SHP77 treated with DMSO at 0.1 percent for 48 hours (cell line): ENCODE data around the gene LHFPL2.
"Not testable (repeated sequence)": the region's sequence is repeated elsewhere in the genome, so short reads cannot be mapped to it uniquely, and the experiment has no call there.

Experiments used
- DNase-seq: peaks from one replicate; lab custom pipeline; 2025; lab: John Stamatoyannopoulos, UW

The LHFPL2 gene, protein sequence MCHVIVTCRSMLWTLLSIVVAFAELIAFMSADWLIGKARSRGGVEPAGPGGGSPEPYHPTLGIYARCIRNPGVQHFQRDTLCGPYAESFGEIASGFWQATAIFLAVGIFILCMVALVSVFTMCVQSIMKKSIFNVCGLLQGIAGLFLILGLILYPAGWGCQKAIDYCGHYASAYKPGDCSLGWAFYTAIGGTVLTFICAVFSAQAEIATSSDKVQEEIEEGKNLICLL

DNA sequence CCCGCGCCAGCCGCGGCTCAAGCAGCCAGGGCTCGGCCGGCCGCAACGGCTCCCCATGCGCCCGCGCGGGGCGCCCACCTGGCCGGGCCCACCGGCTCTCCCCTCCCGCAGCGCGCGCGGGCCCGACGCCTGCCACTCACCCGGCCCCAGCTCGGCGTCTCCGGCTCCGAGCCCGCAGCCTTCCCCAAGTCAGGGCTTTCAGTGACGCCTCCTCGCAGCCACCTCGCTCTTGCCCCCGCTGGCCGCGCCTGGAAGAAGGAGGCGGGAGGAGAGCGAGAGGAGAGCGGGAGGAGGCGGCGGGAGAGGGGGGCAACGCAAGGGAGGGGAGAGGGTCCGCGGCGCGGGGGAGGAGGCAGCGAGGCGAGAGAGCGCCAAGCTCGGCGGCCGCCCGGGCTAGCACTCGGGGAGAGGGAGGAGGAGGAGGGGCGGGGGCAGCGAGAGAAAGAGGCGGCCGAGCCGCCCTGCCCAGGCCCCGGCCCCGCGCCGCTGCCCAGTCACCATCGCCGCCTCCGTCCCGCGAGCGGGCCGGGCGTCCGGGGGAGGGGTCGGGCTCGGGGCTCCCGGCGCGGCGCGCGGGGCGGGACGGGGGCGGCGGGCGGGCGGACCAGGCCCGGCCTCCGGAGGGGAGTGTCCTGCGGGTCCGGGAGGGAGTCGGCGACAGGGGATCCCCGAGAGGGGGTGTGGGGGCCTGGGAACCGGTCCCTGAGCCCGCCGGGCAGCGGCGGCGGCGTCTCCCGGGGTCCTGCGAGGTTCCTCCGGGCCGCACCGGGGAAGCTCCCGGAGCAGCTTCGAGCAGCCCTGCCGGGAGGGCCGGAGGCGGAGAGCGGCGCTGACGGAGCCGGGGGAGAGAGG is at the start of gene LHFPL2:
Gene LHFPL2, minus strand, starts transcription at position 414 of the 852 bp plus-strand sequence. CDS start 138,559 bp downstream, outside the sequence.
- DNase-seq: no peak

DNA sequence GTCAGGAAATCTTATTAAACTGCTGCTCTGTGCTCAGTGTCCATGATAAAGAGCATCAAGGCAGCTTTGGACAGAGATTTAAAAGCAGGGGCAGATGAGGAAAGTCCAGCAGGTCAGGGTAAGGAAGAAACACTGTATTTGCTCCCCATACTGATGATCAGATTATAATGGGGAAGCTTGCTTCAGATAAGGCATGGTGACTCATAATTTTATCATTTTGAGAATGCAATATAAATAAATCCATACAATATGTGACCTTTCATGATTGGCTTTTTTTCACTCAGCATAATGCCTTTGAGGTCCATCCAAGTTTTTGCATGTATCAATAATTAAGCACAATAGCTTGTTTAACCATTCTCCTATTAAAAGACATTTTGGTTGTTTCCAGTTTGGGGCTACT is 48.1 kb upstream of the LHFPL2 start:
- DNase-seq: no peak

DNA sequence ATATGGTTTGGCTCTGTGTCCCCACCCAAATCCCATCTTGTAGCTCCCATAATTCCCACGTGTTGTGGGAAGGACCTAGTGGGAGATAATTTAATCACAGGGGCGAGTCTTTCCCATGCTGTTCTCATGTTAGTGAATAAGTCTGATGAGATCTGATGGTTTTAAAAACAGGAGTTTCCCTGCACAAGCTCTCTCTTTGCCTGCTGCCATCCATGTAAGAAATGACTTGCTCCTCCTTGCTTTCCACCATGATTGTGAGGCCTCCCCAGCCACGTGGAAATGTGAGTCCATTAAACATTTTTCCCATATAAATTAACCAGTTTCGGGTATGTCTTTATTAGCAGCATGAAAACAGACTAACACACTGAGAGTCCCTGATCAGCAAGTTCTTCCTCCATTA is 47.5 kb upstream of the LHFPL2 start:
- not testable (repeated sequence) for DNase-seq

DNA sequence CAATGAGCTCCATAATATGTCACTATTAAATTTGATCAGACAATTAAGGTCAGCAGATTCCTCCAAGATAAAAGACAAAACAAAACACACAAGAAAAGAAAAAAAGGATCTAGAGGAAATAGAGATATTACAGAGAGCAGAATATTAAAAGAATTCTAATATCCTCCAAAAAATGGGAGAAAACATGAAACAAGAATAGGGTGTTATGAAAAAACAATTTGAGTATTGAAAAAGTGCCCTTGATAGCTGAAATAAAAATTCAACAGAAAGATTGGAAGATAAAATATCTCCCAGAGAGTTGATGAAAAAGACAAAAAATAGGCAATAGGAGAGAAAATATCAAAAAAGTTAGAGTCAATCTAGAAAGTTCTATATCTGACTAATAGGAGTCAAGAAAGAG is 44.8 kb upstream of the LHFPL2 start:
- no peak for DNase-seq

DNA sequence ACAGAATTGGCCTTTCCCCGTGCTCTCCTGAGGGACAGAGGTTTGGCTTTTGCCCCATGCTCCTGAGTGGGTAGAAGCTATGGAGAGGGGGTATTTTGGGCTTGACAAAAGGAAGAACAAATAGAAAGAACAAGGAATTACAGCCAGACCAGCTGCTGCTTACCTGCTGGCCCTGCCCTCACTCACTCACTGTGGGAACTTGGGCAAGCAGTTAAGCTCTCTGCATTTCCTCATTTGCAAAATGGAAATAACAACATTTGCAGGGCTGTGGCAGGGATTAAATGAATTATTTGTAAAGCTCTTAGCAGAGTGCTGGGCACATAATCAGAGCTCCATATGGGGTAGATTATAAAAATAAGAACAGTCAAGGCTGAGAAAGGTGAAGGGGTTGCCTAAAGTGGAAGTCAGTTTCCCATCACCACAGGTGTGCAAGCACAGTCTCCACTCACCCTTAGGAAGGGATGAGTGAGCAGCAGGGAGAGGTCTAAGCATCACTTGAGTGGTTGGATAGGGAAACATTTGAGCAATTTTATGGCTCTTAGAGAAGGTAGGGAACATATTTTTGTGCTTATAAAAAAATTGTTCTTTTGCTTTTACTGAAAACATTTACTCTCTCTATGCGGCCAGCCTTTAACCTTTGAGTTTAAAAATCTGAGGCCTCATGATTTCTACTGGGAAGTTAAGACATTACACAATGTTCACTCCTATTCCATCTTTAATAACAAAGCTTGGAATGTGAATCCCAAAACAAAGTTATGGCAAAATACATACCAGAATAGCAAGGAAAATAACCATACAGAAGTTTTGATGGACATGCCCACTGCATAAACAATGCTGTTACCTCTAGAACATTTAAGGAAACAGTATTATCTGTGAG is 42.8 kb upstream of the LHFPL2 start:
- DNase-seq: no peak

DNA sequence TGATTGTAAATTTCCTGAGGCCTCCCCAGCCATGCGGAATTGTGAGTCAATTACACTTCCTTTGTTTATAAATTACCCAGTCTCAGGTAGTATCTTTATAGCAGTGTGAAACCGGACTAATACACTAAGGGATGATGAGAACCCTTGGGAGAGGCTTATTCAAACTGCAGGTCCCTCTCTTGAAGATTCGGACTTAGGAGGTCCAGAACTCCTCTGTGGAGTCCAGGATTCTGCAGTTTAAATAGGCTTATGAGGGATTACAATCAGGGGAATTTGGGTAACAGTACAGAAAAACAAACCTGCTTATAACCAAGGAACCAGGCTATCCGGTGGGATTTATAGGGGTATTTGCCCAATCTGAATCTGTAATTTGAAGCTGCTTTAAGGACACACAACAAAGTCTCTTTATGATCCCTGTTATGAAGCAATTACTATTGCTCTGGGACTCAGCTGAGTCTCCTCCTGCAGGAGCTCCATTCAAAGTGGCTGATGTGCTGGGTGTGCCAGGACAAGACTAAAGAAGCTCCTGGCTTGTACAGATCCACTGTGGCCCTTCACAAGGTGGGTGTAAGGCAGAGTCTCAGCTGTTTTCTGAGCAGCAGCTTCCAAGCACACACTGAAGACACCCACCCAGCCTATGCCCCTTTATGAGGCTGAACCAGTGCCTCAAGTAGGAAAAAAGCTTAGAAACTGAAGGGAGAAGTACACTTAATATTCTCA is 41.8 kb upstream of the LHFPL2 start:
- DNase-seq: no peak

DNA sequence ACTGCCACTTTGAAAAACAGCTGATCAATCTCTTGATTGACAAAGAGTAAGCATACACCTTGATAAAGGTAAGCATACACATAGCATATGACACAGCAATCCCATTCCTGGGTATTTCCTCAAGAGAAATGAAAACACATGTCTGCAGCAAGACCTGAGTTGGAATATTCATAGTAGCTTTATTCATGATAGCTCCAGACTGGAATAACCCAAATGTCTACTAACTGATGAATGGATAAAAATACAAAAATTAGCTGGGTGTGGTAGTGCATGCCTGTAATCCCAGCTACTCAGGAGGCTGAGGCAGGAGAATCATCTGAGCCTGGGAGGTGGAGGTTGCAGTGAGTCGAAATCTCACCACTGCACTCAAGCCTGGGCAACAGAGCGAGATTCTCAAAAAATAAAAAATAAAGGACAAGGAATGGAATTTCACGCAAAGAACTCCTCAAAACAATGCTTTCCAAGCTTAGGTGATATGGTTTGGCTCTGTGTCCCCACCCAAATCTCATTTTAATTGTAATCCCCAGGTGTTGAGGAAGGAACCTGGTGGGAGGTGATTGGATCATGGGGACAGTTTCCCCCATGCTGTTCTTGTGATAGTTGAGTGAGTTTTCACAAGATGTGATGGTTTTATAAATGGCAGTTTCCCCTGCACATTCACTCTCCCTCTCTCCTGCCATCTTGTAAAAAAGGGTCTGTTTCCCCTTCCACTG is 41.1 kb upstream of the LHFPL2 start:
- no peak for DNase-seq

DNA sequence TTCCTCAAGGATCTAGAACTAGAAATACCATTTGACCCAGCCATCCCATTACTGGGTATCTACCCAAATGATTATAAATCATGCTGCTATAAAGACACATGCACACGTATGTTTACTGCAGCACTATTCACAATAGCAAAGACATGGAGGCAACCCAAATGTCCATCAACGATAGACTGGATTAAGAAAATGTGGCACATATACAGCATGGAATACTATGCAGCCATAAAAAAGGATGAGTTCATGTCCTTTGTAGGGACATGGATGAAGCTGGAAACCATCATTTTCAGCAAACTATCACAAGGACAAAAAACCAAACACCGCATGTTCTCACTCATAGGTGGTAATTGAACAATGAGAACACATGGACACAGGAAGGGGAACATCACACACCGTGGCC is 38.9 kb upstream of the LHFPL2 start:
- not testable (repeated sequence) for DNase-seq

DNA sequence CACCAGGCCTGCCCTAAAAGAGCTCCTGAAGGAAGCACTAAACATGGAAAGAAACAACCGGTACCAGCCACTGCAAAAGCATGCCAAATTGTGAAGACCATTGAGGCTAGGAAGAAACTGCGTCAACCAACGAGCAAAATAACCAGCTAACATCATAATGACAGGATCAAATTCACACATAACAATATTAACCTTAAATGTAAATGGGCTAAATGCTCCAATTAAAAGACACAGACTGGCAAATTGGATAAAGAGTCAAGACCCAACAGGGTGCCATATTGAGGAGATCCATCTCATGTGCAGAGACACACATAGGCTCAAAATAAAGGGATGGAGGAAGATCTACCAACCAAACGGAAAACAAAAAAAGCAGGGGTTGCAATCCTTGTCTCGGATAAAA is 35.3 kb upstream of the LHFPL2 start:
- DNase-seq: not testable (repeated sequence)

DNA sequence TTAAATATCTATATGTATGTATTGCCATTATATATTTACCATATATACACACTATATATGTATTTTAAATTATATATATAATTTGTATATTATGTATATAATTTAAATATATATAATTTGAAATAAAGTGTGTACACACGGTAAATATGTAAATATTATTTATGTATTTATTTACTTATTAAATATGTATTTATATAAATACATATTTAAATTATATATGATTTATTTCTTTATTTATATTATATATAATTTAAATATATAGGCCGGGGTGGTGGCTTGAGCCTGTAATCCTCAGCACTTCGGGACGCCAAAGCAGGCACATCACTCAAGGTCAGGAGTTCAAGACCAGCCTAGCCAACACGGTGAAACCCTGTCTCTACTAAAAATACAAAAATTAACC is 31.3 kb upstream of the LHFPL2 start:
- DNase-seq: no peak

DNA sequence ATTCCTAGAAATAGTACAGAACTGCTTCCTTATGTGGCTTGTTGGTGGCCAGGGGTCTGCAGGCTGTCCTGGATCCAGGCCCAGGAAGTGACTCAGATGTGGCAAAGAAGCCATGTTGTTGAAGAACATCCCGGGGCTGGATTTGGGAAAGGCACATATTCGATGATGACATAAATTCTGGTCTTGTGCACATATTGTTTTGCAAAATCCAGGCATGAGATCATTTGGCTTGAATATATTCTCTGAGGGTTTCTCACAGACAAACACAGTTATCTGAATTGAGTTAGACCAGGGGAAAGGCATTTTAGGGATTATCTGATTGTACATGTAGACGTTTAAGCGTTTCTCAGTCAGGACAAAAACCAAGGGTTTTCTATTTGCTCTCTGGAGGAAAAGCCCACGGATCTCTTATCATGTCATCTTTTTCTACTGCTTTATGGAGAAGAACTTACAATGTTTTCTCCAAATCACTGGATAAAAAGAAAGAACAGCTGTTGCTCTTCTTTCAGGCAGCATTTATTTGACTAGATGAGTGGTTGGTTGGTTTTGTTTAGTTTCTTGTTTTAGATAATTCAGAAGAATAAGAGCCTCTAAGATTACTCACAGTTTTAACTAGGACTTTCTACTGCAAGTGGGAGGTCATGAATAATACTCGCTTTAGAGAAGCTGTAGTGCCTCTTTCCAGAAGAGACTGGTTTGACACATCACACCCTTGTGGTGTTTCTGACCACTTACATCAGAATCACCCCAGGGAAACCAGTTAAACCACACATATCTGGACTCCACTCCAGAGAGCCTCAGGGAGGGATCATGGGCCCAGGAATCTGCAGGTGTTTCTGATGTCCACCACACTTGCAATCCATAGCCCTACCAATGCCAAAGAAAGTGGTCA is 29.5 kb upstream of the LHFPL2 start:
- no peak for DNase-seq

DNA sequence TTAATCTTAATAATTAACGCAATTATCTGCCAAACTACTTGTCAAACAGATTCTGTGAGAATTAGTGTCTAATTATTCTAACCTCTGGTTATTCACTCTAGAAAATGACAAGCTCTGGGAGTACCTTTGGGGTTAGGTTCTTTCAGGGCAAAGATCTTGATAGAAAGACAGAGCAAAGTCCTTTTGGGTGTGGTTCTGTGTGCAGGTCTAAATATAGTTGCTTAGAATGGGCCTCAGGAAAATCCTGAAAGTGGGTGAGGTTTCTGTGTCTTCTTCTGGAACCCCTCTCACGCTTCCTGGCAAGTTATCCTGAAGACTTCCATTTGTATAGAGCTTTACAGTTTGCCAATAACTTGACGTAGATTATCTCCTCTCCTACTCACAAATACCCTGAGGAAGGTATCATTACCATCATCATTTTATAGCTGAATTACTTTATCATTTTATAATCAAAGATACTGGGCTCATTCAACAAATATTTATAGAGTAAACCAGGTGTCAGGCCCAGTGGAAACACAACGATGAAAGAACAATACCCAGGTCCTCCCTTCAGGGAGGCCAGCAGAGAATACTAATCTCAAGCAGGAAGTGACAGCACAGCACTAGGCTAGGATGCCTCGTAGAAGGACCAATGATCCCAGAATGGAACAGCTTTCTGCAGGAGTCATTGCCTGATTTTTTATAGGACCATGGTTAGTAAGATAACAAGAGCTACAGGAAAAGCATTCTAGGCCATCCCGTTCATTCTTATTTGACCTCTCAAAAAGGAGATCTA is 27.6 kb upstream of the LHFPL2 start:
- DNase-seq: no peak

DNA sequence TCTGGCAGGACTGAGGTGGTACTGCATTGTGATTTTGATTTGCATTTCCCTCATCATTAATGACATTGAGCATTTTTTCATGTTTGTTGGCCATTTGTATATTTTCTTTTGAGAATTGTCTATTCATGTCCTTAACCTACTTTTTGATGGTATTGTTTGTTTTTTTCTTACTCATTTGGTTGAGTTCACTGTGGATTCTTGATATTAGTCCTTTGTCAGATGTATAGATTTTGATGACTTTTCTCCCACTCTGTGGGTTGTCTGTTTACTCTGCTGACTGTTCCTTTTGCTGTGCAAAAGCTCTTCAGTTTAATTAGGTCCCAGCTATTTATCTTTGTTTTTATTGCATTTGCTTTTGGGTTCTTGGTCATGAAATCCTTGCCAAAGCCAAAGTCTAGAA is 25.3 kb upstream of the LHFPL2 start:
- not testable (repeated sequence) for DNase-seq

DNA sequence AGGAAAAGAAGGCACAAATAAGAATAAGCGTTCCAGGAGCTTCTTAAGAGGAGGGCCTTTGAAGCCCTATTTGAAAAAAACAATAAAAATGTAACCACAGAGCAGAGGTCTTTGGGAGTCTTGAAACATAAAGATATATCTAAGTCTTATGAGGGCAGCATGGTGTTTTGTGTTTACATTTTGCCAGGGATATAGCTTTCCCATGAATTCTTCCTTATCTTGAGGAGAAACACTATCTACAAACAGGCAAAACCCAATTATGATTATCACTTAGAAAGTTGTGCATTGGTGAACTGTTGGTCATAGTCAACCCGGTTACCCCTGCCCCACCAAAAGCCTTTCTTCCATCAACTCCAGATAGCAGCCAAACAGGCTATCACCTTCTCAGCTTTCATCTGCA is 23.6 kb upstream of the LHFPL2 start:
- DNase-seq: no peak

DNA sequence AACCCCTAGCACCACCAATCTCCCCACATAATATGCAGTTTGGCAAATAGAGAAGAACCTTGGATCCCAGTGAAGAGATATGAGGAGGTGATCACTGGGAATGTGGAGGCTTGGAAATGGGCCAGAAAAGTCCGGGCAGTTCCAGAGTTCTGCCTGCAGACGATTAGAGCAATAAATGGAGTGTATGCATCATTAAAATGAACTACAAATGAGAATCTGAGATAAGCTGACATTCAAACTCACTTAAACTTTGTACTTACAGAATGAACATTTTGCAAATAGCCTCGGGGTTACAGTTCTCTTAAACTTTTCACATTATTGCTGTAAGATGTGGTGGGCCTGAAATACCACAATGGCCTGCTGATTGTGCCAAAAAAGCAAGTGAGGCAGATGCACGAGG is 23.0 kb upstream of the LHFPL2 start:
- no peak for DNase-seq

DNA sequence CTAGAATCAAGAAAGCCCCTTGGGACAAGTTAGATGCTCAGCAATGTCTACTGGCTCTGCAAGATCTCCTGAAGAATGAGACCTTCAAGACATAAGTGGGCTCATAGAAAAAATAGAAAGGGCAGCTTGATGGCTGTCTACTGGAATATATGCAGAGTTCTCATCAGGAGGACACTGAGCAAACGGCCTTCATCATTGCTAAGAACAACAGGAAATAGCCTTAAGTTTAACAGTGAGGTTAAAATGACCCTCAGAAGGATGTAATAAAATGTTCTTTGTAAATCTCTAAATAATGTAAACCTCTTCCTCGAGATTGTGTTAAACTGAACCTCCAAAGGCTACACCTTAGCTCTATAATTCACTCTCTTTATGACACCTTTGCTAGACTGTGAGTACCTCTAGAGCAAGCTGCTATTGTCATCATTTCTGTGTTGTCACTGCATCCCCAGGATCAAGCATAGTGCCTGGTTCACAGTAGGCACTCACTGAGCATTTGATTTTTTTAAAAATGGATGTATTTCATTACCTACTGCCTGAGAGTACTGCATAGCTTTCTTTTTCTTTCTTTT is 22.2 kb upstream of the LHFPL2 start:
- DNase-seq: no peak

DNA sequence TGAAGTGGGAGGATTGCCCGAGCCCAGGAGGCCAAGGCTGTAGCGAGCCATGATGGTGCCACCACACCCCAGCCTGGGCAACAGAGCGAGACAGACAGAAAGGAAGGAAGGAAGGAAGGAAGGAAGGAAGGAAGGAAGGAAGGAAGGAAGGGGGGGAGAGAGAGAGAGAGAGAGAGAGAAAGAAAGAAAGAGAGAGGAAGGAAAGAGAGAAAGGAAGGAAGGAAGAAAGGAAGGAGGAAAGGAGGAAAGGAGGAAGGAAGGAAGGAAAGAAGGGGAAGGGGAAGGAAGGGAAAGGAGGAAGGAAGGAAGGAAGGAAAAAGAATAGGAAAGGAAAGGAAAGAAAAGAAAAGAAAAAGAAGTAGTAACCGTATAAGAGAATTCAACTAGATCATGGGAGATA is 20.8 kb upstream of the LHFPL2 start:
- DNase-seq: no peak

DNA sequence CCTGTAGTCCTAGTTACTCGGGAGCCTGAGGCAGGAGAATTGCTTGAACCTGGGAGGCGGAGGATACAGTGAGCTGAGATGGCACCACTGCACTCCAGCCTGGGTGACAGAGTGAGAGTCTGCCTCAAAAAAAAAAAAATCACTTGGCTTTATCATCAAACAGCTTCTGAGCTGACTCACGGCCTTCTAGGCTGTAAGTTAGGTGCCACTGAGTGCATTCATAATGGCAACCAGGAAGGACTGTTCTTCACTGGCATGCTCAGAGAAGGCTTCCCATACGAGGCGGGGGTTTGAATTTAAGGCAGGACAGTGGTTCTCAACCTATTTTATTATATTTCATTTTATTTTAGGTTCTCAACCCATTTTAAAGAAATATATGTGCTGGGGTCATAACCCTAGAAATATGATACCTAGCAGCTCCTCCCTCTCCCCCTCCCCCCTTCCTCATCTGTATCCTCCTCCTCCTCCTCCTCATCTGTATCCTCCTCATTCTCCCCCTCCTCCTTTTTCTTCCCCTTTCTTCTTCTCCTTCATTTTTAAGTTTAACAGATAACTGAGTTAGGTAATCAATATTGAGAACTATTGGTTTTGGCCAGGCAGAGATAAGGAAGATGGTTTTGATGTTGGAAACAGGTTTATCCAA is 19.0 kb upstream of the LHFPL2 start:
- DNase-seq: no peak

DNA sequence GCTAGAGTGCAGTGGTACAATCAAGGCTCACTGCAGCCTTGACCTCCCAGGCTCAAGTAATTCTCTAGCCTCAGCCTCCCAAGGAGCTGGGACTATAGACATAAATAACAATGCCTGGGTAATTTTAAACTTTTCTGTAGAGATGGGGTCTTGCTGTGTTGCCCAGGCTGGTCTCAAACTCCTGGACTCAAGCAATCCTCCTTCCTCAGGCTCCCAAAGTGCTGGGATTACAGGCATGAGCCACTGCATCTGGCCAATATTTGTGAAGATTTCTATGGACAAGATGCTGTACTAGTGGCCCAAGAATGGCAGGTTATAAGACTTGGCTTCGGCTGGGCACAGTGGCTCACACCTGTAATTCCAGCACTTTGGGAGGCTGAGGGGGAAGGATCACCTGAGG is 18.4 kb upstream of the LHFPL2 start:
- DNase-seq: not testable (repeated sequence)
